Mesenteric fat pad (tissue), 1 donor: ENCODE results near the gene TMEM229B. TPM values are rescaled to one million over a fixed set of nuclear protein-coding genes. Genes with fewer than 3 reads are reported as not detected.

Source experiments
- DNase-seq: peaks from one replicate; pipeline ENCODE4 v3.0.0-alpha.2; 2020; ENCODE audit warnings: low spot score
- total RNA-seq: library from RNA; stranded (reverse); fragmentation: NEBNext Ultra II Directional; extraction: Animal tissue kit (Norgen Biotek cat#: 25700); gene quantifications from one replicate; pipeline ENCODE4 v1.2.1, GENCODE V29; 2021
- donor health status: DM: yes; HTN: yes; CAD: no.

The TMEM229B gene
- total RNA-seq, 1 donor from 2014 or later, result 1.7 TPM

DNA sequence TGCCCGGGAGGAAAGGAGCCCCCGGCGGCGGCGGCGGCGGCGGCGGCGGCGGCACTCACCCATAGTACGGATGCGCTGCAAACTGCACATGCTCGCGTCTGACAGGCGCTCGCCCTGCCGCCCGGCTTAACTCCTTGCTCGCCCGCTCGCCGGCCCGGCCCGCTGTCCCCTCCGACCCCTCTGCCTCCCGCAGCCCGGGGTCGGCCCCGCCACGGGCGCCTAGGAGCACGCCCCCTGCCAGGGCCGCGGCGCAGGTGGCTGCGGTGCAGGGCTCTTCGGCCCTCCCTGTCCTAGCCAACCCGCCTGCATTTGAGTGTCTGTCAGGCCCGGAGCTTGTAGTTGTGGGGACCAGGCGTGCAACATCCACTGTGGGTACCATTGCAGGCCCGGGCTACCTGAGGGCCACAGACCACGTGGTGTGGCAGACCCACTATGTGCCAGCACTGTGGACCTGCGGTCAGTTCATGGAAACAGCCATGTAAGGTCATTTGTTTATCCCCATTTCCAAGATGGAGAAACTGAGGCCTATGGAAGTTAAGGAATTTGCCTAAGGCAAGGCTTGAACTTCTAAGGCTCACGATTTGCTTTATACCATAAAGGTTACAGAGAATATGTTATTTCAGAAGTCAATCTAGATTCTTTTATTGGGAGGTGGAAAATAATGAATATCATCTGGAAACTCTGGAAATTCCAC is 27.0 kb upstream of the TMEM229B start:
- no peak for DNase-seq

DNA sequence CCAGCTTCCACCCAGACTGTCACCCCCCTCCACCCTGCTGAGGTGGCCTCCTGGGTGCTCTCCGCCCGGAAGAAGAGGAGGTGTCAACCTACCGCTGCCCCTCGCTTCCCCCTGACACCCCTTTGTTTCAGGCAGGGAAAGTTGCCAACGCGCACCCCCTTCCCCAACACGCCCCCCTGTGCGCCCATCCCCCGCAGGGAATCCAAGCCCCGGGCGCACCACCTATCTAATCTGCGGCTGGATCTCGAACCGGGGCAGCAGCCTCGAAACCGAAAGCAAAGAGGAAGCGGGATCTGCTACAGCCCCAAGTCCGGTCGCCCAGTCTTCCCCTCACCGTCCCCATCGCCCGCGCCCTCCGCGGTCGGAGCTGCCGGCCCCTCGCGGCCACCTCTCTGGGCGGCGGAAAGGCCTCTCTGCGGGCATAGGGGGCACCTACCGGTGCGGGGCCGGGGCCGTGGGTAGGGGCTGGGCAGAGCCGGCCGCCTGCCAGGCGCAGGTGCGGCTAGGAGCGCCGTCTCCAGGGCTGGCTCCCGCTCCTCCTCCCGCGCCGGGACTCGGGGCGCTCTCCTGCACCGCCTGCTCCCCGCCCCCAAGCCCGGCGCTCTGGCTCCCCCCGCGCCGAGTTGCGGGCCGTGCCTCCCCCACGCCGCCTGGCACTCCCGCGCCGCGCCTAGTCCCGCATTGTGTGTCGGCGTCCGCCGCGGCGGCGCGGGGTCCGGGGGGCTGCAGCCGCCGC is 26.3 kb upstream of the TMEM229B start:
- DNase-seq, result no peak

DNA sequence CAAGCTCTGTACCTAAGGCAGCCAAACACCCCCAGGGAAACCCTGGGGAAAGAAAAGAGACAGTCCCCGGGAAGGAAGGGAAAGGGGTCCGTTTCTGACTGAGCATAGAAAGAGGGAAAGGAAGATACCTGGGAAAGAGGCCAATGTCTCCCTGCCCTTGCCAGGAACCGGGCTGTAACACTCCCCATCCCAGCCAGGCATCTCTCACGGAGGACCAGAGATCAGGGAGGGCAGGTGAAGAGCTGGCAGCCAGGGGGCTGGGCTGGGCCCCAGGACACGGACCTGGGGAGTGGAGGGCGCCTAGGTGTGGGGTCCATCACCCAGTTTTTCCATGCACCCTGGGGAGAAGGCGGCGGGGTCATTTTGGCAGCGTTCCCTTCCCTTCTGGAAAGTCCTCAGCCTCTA is 25.7 kb upstream of the TMEM229B start:
- DNase-seq, result no peak

DNA sequence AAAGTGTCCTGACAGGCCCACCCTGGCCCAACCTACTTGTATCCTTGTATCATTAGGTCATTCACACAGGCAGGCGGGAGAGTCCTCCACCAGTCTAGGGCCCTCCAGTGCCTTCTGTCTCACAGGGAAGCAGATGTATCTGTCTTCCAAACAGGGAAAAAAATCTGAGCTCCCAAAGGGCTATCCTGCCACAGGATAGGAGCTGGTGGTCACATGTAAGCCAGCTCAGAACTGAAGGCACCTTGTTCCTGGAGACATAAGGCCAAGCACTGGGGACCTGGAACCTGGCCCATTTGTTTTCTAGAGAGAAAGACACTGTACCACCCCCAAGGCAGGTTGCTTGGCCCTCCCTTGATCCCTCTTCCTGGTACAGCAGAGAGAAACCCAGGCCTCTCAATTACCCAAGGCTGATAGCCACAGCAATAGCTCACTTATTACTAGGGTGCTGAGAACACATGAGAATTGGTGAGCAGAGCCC is 25.1 kb upstream of the TMEM229B start:
- no peak for DNase-seq

DNA sequence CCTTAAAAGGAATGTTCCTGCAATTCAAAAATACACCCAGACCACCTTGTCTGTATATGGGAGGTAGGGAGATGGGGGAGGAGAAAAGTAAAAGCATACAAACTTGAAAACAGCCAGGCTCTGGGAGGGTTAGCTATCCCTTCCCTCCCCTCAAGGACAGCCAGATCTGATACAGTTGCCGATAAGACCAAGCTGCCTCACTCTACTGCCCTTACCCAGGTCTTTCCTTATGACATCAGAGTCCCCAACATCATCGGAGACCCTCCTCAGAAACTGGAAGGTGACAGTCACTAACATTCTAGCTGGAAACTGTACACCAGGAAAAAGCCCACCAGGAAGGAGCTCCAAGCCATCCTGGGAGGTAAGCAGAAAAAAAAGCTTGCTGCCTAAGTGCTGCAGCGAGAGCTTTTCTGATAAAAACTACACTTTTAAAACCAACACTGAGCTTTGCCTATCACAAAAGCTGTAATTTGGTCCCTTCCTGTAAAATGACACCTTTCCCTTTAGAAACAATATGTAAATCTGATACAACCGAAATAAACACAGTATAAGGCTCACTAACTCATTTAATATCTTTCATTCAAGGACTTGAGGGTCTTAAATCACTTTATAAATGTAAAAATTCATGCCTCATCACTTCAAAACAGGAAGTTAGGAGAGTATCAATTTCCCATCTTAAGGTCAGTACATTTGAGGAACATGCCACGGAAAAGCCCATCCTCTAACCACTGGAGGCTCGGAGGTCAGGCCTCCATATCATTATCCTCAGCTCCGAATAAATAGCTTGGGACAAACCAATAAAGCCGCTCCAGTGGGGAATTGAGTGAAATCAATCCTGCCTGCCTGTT is 24.2 kb upstream of the TMEM229B start:
- no peak for DNase-seq

DNA sequence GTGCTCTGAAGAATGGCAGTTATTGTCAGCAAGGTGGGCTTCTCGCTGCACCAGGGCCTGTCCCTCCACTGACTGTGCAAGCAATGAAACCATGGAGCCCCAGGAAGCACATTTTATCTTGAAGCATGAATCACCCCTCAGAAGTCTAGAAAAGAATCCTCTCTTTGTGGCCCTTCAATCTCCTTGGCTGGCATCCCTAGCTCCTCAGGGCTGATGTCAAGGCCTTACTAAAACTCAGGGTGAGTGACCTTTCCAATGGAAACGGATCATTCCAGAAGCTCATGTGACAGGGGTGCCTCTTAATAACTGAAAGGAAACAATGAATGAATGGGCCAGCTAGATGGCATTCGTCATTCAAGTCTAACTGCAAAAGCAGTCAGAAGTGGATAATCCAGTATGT is 22.3 kb upstream of the TMEM229B start:
- DNase-seq, result no peak

DNA sequence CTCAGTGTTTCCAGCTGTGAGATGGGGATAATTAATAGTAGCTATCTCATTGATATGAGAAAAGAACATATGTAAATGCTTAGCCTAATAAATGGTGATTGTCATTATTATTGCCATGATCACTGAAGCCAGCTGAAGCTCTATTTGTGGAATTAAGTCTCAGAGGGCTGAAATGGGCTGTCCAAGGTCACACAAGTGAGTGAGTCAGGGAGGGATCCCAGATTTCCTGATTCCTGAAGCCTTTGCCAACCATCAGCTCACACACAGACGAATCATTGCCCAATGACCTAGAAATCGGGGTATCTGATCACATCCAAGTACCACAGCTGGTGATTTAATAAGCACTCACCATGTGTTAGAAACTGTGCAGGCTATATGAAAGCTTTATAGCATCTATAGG is 21.6 kb upstream of the TMEM229B start:
- no peak for DNase-seq

DNA sequence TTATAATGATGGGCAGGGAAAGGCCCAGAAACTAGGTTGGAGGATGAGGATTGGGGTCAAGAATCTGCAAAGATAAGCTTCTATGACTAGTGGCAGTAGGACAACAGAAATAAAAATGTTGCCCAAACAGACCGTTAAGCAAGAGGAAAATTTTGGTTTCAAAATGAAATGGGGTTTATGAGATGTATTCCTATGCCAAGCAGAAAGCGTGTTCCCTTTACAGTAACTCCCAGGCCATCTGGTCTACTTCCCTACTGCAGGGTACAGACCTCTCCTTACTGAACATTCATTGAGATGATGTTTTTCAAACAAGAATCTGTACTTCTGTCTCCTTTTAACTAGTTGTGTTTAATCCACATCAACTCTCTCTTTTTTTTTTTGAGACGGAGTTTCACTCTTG is 20.4 kb upstream of the TMEM229B start:
- no peak for DNase-seq

DNA sequence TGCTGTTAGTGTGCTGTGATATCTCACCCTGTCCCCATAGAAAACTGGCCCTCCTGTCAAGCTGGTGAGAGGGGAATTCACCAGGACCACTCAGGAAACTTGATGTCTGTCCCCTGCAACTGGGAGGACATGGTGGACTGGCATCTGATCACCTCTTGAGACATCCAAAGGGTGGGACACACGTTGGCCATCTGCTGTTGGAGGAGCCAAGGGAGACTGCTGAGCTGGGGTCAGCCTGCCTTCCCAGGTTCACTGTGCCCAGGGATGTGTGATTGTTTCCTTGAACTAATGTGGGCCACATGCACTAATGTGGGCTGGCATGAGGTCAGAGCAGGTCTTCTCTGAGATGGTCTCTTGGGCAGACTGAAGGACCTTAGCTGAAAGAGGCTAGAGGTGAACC is 16.7 kb upstream of the TMEM229B start:
- DNase-seq, result no peak

DNA sequence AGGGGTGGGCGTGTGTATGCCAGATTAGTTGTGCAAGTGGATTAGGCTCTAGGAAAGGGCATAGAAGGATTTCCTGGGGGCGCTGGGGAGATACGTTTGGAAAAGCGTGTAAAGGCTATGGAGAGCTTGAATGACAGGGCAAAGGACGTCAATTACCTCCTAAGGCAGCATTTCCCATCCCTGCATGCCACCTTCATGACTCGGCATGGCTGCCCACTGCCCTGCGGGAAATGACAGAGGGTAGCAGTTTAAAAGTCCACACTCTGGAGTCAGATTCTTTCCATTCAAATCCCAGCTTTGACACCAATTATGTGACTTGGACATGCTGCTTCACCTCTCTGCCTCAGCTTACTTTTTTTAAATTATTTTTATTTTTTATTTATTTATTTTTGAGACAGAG is 14.8 kb upstream of the TMEM229B start:
- DNase-seq, result no peak

DNA sequence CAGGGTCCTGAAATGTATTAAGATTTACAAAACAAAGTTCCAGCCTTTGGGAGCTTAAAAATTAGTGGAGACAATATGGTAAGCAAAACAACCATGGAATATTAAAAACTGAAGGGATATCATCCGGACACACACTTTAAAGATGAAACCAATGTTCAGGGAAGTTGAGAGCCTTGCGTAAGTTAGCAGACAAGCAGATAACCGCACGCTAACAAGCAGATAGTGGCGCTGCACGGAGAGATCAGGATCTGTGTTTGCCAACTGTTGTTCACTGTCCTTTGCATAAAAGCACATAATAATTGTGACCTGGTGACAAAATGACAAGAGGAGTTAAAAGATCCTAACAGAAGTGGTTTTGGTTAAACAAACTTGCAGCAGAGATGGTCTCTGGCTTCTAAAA is 14.3 kb upstream of the TMEM229B start:
- no peak for DNase-seq

DNA sequence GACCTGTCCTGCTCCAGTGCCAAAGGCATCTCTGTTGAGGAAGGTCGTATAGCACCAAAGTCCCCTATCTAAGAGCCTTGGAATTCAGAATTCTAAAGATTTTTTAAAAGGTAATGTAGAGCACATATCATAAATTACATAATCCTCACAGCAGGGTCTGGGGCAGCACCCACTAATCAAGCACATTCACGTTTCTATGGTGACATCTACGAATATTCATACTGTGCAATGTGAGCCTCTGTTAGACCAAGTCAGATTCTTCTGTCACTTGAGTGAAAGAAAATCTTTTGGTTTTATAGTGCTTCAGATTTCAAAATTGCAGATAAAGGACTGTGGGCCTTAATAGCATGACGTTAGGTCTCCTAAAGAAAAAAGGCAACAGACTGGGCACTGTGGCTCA is 13.1 kb upstream of the TMEM229B start:
- no peak for DNase-seq

DNA sequence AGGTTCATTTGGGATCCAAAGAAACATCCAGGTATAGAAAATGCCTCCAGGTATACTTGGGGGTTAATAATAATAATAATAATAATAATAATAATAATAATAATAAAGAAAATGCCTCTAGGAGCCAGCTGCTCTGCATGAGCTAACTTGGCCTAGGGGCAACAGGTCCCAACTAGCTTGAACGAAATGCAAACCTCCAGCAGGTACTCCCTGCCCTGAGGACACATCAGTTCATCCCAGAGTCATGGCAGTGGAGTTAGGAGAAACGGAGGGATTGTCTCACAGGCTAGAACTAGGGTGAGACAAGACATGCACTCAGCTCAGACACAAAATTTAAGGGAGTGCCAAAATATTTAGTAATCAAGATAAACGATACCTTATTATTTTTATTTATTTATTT is 12.5 kb upstream of the TMEM229B start:
- DNase-seq, result no peak

DNA sequence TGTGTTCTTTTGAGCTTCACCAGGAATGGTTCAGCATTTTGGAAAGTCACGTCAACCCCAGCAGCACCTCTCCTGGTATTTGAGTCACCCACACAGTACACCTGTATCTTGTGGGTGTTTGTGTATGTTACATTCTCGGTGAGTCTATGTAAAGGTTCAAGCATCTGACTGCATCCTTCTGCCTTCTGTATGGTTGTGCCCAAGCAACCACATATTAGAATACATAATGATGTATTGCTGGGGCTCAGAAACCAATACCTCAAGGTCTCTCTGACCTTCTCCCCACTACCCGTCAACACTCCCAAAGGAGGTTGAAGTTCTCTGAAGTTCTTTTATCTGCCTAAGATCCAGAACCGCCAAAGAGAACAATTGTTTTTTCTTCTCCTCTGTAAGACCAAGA is 9.2 kb upstream of the TMEM229B start:
- no peak for DNase-seq

DNA sequence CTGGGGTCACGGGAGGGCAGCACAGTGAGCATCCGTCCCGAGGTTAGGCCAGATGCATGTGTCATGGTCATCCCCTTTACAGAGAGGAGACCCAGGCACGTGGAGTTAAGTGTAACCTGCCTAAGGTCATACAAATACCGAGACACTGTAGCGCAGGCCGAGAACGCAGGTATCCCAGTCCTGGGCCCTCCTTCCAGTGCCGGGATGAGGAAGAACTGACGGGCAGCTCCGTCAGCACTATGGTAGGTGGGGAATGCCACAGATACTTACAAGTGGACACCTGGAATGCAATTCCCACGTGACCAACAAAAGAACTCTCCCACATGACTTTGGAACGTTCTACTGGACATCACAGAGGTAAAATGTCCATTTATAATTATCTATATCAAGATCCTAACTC is 8.7 kb upstream of the TMEM229B start:
- no peak for DNase-seq

DNA sequence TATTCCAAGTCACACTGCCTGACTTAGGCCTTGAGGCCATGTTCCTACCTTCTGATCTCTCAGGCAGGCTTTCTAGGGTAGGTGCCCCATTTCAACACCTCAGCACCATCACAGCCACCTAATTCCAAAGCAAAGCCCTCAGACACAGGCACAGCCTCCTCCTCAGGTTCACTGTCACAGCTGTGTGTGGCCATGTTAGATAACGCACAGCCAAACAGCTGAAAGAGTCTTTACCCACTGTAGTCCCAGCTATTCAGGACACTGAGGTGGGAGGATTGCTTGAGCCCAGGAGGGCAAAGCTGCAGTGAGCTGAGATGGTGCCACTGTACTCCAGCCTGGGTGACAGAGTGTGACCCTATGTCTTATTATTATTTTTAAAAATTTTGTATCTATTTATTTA is 7.3 kb upstream of the TMEM229B start:
- no peak for DNase-seq

DNA sequence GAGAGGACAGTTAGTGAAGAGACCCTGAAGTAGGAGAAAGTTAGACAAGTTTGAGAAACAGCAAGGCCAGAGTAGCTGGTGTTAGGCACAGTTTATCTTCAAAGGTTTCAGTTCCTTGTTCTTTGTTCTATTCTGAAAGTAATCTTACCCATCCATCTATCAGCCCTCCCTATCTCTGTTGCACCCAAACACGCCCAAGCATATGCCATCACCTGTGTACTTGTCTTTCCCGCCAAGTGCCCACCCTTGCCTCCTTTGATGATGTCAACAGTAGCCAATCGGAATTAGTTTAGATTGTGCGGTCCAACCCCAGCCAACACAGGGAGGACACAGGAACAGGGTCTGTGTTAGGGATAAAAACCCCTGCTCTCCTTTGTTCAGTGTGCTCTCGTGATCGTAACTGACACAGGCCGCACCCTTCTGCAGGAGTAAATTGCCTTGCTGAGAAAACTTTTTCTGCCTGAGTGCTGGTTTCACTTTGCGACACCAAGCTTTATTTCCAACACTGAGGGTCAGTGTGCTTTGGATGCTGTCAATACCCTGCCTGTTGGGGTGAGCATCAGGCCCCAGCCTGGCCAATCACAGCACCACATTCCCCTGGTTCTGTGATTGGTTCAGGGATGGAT is 4.7 kb upstream of the TMEM229B start:
- DNase-seq, result no peak

DNA sequence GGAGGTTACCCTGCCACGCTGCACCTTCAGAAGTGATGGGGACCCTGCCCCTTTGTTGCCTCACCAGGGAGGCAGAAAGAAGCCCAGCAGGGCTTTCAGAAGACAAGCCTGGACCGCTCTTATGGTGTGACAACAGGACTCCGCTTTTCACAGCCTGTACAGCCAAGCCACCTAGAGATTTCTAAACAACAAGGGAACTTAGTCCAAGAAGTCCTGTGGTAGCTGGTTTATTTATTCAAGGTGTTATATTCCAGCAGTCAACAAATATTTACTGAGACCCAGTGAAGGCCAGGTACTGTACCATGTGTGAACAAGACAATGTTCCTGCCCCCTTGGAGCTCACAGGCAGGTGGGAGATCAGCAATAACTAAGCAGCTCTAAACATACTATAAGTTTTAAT is 4.0 kb upstream of the TMEM229B start:
- DNase-seq, result no peak

DNA sequence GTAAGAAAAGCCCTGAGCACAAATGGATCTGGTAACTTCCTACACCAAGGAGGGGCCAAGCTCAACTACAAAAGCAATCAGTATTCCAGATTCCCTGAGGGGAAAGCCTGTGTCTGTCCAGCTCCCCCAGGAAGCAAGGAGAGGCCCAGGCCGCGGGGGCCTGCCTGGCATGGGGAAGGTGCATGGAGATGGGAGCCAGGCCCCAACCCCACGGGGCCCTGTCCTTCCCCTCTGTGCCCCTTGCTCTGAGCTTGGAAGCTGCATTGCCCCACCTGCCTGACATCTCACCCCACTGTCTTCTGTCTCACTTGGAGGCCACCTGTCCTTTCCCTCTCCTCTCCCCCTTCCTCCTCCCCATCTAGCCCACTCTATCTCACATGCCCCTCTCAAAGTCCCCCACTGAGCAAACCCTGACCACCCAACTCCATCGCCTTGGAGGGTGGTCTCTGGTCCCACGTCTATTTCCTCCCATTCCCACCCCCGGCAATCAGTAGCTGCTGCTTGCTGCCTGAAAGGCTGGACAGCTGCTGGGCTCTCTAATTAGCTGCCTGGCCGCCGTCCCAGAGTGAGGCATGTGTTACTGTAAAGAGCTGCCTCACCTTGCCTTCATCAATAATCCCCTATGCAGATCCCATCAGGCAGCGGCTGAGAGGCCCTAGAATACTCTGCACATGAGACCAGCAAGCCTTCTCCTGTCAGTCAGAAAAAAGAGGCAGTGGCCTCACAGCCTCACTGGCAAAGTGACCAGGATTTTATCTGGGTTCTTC is 3.4 kb upstream of the TMEM229B start:
- no peak for DNase-seq

DNA sequence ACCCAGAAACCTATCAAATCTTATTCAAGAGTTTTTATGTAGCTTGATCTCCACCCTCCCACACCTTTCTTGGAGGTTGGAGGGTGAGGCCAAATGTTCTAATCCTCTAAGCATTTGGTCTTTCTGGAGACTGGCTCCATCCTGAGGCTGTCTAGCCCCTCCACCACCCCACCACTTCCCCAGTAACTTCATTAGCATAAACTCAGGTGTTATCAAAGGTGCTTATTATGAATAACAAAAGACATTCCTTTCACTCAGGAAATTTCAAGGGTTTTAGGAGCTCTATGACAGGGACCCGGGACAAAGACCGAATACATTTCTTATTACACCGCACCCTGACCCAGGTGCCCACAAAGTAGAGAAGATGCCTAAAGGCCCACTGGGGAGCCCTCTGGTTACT is 2.8 kb upstream of the TMEM229B start:
- DNase-seq, result no peak

DNA sequence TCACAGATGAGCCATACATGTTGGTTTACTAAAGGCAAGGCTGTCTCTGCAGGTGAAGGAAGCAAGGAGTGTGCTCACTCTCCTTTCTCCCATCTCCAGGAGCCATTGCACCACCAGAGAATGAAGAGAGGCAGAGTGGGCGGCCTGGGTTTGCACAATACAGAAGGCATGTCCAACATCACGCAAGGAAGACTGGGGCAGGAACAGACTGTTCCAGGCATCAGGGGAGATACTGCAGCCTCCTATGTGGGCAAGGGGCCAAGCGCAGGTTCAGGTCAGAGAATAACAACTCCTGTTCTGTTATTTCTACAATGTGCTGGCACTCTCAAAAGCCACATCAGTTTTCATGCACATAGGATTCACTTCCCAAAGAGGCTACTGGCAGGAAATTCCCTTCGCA is 1.7 kb upstream of the TMEM229B start:
- DNase-seq, result no peak
